ENCODE results near the gene CA5A. TPM values are rescaled to one million over a fixed set of nuclear protein-coding genes. Genes with fewer than 3 reads are reported as not detected.

The CA5A gene
- total and polyA plus RNA-seq, 2 of the 13 experiments (the other 11 are each of a cell fraction or from before 2014, with no cell fraction given): 66.8 to 106 TPM

- TF ChIP-seq, protein P1, sequence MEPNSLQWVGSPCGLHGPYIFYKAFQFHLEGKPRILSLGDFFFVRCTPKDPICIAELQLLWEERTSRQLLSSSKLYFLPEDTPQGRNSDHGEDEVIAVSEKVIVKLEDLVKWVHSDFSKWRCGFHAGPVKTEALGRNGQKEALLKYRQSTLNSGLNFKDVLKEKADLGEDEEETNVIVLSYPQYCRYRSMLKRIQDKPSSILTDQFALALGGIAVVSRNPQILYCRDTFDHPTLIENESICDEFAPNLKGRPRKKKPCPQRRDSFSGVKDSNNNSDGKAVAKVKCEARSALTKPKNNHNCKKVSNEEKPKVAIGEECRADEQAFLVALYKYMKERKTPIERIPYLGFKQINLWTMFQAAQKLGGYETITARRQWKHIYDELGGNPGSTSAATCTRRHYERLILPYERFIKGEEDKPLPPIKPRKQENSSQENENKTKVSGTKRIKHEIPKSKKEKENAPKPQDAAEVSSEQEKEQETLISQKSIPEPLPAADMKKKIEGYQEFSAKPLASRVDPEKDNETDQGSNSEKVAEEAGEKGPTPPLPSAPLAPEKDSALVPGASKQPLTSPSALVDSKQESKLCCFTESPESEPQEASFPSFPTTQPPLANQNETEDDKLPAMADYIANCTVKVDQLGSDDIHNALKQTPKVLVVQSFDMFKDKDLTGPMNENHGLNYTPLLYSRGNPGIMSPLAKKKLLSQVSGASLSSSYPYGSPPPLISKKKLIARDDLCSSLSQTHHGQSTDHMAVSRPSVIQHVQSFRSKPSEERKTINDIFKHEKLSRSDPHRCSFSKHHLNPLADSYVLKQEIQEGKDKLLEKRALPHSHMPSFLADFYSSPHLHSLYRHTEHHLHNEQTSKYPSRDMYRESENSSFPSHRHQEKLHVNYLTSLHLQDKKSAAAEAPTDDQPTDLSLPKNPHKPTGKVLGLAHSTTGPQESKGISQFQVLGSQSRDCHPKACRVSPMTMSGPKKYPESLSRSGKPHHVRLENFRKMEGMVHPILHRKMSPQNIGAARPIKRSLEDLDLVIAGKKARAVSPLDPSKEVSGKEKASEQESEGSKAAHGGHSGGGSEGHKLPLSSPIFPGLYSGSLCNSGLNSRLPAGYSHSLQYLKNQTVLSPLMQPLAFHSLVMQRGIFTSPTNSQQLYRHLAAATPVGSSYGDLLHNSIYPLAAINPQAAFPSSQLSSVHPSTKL (CRISPR knock-in tag; IDR thresholded peaks at IDR 0.05): 0 out of 2 replicates have a peak, but pooled peaks have one; percentile 28
- peak; percentile 55 for TF ChIP-seq ATF7-NPFF (CRISPR knock-in tag; IDR thresholded peaks at IDR 0.05; ENCODE audit: low read depth)
- TF ChIP-seq EEA1 (CRISPR knock-in tag; IDR thresholded peaks at IDR 0.05; ENCODE audit: borderline replicate concordance): 0 out of 2 replicates have a peak, but pooled peaks have one; percentile 27
- TF ChIP-seq ZNF782 (CRISPR knock-in tag; IDR thresholded peaks at IDR 0.05; ENCODE audit: borderline replicate concordance): peak; percentile 64; the same call in 1 of the 2 replicates
- no peak; the same call in 1 of the 2 replicates for TF ChIP-seq ZNF225 (CRISPR knock-in tag; IDR thresholded peaks at IDR 0.05)
- peak; percentile 73 for TF ChIP-seq TBX2 (CRISPR knock-in tag; IDR thresholded peaks at IDR 0.05; ENCODE audit: borderline replicate concordance)
- TF ChIP-seq HDAC1 (CRISPR knock-in tag; IDR thresholded peaks at IDR 0.05): peak; percentile 52; the same call in 1 of the 2 replicates
- TF ChIP-seq TEAD2 (CRISPR knock-in tag; IDR thresholded peaks at IDR 0.05): no peak
- TF ChIP-seq POLR2G (IDR thresholded peaks at IDR 0.05; ENCODE audit: low read depth, low read length): peak; percentile 47
- TF ChIP-seq ZNF691 (CRISPR knock-in tag; IDR thresholded peaks at IDR 0.05; ENCODE audit: borderline replicate concordance, low read depth): peak; percentile 48
- TF ChIP-seq MXD4 (CRISPR knock-in tag; IDR thresholded peaks at IDR 0.05): no peak
- TF ChIP-seq, protein P2, sequence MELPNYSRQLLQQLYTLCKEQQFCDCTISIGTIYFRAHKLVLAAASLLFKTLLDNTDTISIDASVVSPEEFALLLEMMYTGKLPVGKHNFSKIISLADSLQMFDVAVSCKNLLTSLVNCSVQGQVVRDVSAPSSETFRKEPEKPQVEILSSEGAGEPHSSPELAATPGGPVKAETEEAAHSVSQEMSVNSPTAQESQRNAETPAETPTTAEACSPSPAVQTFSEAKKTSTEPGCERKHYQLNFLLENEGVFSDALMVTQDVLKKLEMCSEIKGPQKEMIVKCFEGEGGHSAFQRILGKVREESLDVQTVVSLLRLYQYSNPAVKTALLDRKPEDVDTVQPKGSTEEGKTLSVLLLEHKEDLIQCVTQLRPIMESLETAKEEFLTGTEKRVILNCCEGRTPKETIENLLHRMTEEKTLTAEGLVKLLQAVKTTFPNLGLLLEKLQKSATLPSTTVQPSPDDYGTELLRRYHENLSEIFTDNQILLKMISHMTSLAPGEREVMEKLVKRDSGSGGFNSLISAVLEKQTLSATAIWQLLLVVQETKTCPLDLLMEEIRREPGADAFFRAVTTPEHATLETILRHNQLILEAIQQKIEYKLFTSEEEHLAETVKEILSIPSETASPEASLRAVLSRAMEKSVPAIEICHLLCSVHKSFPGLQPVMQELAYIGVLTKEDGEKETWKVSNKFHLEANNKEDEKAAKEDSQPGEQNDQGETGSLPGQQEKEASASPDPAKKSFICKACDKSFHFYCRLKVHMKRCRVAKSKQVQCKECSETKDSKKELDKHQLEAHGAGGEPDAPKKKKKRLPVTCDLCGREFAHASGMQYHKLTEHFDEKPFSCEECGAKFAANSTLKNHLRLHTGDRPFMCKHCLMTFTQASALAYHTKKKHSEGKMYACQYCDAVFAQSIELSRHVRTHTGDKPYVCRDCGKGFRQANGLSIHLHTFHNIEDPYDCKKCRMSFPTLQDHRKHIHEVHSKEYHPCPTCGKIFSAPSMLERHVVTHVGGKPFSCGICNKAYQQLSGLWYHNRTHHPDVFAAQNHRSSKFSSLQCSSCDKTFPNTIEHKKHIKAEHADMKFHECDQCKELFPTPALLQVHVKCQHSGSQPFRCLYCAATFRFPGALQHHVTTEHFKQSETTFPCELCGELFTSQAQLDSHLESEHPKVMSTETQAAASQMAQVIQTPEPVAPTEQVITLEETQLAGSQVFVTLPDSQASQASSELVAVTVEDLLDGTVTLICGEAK (IDR thresholded peaks at IDR 0.05): no peak
- TF ChIP-seq, protein P2 (CRISPR knock-in tag; IDR thresholded peaks at IDR 0.05): 0 out of 2 replicates have a peak, but pooled peaks have one; percentile 24
- TF ChIP-seq HIVEP1 (CRISPR knock-in tag; IDR thresholded peaks at IDR 0.05): peak; percentile 23; the same call in 1 of the 2 replicates
- 0 out of 2 replicates have a peak, but pooled peaks have one; percentile 32 for TF ChIP-seq HOXA5 (CRISPR knock-in tag; IDR thresholded peaks at IDR 0.05)
Observed at GRCh38 chr16:87854053-87854906, 82.0 kb downstream of the CA5A start (continued).
